Natural killer cell (primary cell): ENCODE data around the gene ATXN10. TPM values are rescaled to one million over a fixed set of nuclear protein-coding genes. Genes with fewer than 3 reads are reported as not detected.

Source experiments
- ATAC-seq, 3 donors: fragments of 150-1000 bp in 2 of 3; fragments of 200-7000 bp in 1 of 3; cut with Tn5 transposase; 1 replicate in 1 of 3; 2 replicates in 2 of 3; pipeline ENCODE4 v1.10.0; 2021; ENCODE audit warnings: mild to moderate bottlenecking in 2 of 3, moderate library complexity in 2 of 3
- DNase-seq, 2 donors: peaks; one replicate each; pipeline versions ENCODE4 v3.0.0 to v3.0.0-alpha.2; 2013 to 2021; ENCODE audit warnings: mixed read lengths in 1 of 2
- H3K27ac ChIP-seq: one replicate; pipeline ENCODE4 v1.5.1; 2013; ENCODE audit warnings: mild to moderate bottlenecking, low read length
- H3K27me3 ChIP-seq: one replicate; pipeline ENCODE4 v1.6.1; 2013; ENCODE audit warnings: low read length; ENCODE audit not compliant: control insufficient read depth, insufficient read depth
- H3K36me3 ChIP-seq: one replicate; pipeline ENCODE4 v1.6.1; 2013; ENCODE audit warnings: low read length; ENCODE audit not compliant: control insufficient read depth, insufficient read depth
- H3K4me1 ChIP-seq: one replicate; pipeline ENCODE4 v1.6.1; 2013; ENCODE audit warnings: low read length; ENCODE audit not compliant: control insufficient read depth, insufficient read depth
- H3K4me3 ChIP-seq: one replicate; pipeline ENCODE4 v1.5.1; 2013; ENCODE audit warnings: low read length
- H3K9me3 ChIP-seq: one replicate; pipeline ENCODE4 v1.6.1; 2013; ENCODE audit warnings: low read length; ENCODE audit not compliant: control insufficient read depth, insufficient read depth
- H3K27ac Mint-ChIP-seq, 2 donors: one replicate each; pipeline ENCODE4 v1.8.0; 2022; ENCODE audit warnings: mild to moderate bottlenecking in 2 of 2, mixed read lengths in 2 of 2, moderate library complexity in 1 of 2
- H3K27me3 Mint-ChIP-seq, 2 donors: one replicate each; pipeline ENCODE4 v1.8.0; 2022; ENCODE audit warnings: low read depth in 2 of 2, mixed read lengths in 2 of 2
- H3K36me3 Mint-ChIP-seq: one replicate; pipeline ENCODE4 v1.8.0; 2022; ENCODE audit warnings: mixed read lengths
- H3K4me1 Mint-ChIP-seq, 2 donors: one replicate each; pipeline ENCODE4 v1.8.0; 2022; ENCODE audit warnings: mixed read lengths in 2 of 2
- H3K4me3 Mint-ChIP-seq: one replicate; pipeline ENCODE4 v1.8.0; 2022; ENCODE audit warnings: mild to moderate bottlenecking, moderate library complexity, mixed read lengths
- H3K9me3 Mint-ChIP-seq, 2 donors: one replicate each; pipeline ENCODE4 v1.8.0; 2022; ENCODE audit warnings: mixed read lengths in 2 of 2
- WGBS: methylation state at CpG from one replicate; pipeline ENCODE4 v1.1.7; 2013; ENCODE audit warnings: missing lambda C conversion rate; ENCODE audit not compliant: insufficient coverage; 5-methylcytosine and 5-hydroxymethylcytosine counted together
- intact Hi-C: fragments of 100-400 bp; cut with micrococcal nuclease; formaldehyde crosslinking; loops from one replicate; pipeline ENCODE4 v1.14.2; 2022
- total RNA-seq, 4 donors: library from RNA; stranded (reverse); fragments of 120-200 nt in 1 of 4; gene quantifications; one replicate each; pipeline versions ENCODE4 v1.2.3 to v1.2.4, GENCODE V29; 2013 to 2022
- TF ChIP-seq, protein P1 (sequence below): fragments of 200-600 bp; IDR thresholded peaks from one replicate; pipeline ENCODE4 v1.8.0; 2022; ENCODE audit warnings: antibody characterized with exemption

The ATXN10 gene
- total RNA-seq, 3 donors from 2014 or later (not counting 1 experiment from before 2014, with no cell fraction given) = 79.3 to 90.5 (median 88.8) TPM

- Mint-ChIP-seq H3K27me3 (no peaks in the 10 kb centered on the region), H3K9me3 (no peaks in the 10 kb centered on the region), H3K4me1 (peaks cover 5 to 21% of the 10 kb centered on the region in 2 donors), H3K4me3 (no peak overlapping the region), H3K27ac (no peak overlapping the region), H3K36me3 (no peaks in the 10 kb centered on the region)
- Histone ChIP-seq H3K4me1 (no peaks in the 10 kb centered on the region), H3K27ac (no peak overlapping the region), H3K4me3 (no peak overlapping the region), H3K9me3 (no peaks in the 10 kb centered on the region), H3K27me3 (no peaks in the 10 kb centered on the region), H3K36me3 (peaks cover 4% of the 10 kb centered on the region)
- TF ChIP-seq, protein P1, sequence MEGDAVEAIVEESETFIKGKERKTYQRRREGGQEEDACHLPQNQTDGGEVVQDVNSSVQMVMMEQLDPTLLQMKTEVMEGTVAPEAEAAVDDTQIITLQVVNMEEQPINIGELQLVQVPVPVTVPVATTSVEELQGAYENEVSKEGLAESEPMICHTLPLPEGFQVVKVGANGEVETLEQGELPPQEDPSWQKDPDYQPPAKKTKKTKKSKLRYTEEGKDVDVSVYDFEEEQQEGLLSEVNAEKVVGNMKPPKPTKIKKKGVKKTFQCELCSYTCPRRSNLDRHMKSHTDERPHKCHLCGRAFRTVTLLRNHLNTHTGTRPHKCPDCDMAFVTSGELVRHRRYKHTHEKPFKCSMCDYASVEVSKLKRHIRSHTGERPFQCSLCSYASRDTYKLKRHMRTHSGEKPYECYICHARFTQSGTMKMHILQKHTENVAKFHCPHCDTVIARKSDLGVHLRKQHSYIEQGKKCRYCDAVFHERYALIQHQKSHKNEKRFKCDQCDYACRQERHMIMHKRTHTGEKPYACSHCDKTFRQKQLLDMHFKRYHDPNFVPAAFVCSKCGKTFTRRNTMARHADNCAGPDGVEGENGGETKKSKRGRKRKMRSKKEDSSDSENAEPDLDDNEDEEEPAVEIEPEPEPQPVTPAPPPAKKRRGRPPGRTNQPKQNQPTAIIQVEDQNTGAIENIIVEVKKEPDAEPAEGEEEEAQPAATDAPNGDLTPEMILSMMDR = no peak
- no peak for ATAC-seq
- WGBS = 99% methylated on average over 4 of the region's 5 CpGs
- intact Hi-C loops = no loop called here
- no peak for DNase-seq
Measured at GRCh38 chr22:45834241-45834640, 162.6 kb downstream of the ATXN10 start.

GRCh38 chr22:45834795-45835194, 163.2 kb downstream of the ATXN10 start:
- peaks cover 4% of the 10 kb centered on the region for H3K36me3 ChIP-seq
- intact Hi-C loops = no loop called here
- TF ChIP-seq, protein P1 = no peak
- no peaks in the 10 kb centered on the region for H3K36me3 Mint-ChIP-seq
- no peaks in the 10 kb centered on the region for H3K9me3 ChIP-seq
- H3K27ac ChIP-seq = no peak overlapping the region
- no peaks in the 10 kb centered on the region for H3K27me3 ChIP-seq
- H3K4me1 Mint-ChIP-seq = peaks cover 5 to 21% of the 10 kb centered on the region in 2 donors
- no peaks in the 10 kb centered on the region for H3K9me3 Mint-ChIP-seq
- no peak overlapping the region for H3K4me3 Mint-ChIP-seq
- H3K4me3 ChIP-seq = no peak overlapping the region
- no peak overlapping the region for H3K27ac Mint-ChIP-seq
- ATAC-seq (no peak), DNase-seq (no peak)
- H3K27me3 Mint-ChIP-seq = no peaks in the 10 kb centered on the region
- 47% methylated on average over 10 of the region's 10 CpGs for WGBS
- H3K4me1 ChIP-seq = no peaks in the 10 kb centered on the region

GRCh38 chr22:45836418-45837169, 165.0 kb downstream of the ATXN10 start:
- peaks cover 5 to 26% of the 10 kb centered on the region in 2 donors for H3K4me1 Mint-ChIP-seq
- Histone ChIP-seq H3K36me3 (peaks cover 4% of the 10 kb centered on the region), H3K4me1 (no peaks in the 10 kb centered on the region), H3K9me3 (no peaks in the 10 kb centered on the region), H3K4me3 (no peak overlapping the region), H3K27me3 (no peaks in the 10 kb centered on the region), H3K27ac (no peak overlapping the region)
- H3K27me3 Mint-ChIP-seq = no peaks in the 10 kb centered on the region
- H3K36me3 Mint-ChIP-seq = no peaks in the 10 kb centered on the region
- H3K9me3 Mint-ChIP-seq = no peaks in the 10 kb centered on the region
- 100% methylated on average over 5 of the region's 8 CpGs for WGBS
- peak overlapping the region in 1 of 2 donors; percentile 42 for H3K27ac Mint-ChIP-seq
- no peak for ATAC-seq
- no peak for DNase-seq
- TF ChIP-seq, protein P1 = no peak
- intact Hi-C loops = no loop called here
- H3K4me3 Mint-ChIP-seq = no peak overlapping the region

GRCh38 chr22:45837508-45837907, 165.9 kb downstream of the ATXN10 start:
- 98% methylated on average over 7 of the region's 7 CpGs for WGBS
- Histone ChIP-seq H3K4me1 (no peaks in the 10 kb centered on the region), H3K4me3 (no peak overlapping the region), H3K36me3 (peaks cover 4% of the 10 kb centered on the region), H3K9me3 (no peaks in the 10 kb centered on the region), H3K27ac (no peak overlapping the region), H3K27me3 (no peaks in the 10 kb centered on the region)
- DNase-seq (no peak), ATAC-seq (no peak)
- Mint-ChIP-seq H3K27ac (no peak overlapping the region), H3K4me1 (peaks cover 9 to 23% of the 10 kb centered on the region in 2 donors), H3K9me3 (no peaks in the 10 kb centered on the region), H3K27me3 (no peaks in the 10 kb centered on the region), H3K4me3 (no peak overlapping the region), H3K36me3 (no peaks in the 10 kb centered on the region)
- intact Hi-C loops = no loop called here
- TF ChIP-seq, protein P1 = no peak
